GM18526 (cell line): ENCODE measurements around the gene EN1.

Source experiments
- POLR2A ChIP-seq: IDR thresholded peaks from 3 replicates; pipeline ENCODE4 v1.6.1; 2011; ENCODE audit not compliant: insufficient read length; ENCODE audit errors: extremely low read depth

The EN1 gene

GRCh38 chr2:118841450-118841827 is 6.0 kb downstream of the EN1 start:
- no peak for TF ChIP-seq POLR2A

DNA sequence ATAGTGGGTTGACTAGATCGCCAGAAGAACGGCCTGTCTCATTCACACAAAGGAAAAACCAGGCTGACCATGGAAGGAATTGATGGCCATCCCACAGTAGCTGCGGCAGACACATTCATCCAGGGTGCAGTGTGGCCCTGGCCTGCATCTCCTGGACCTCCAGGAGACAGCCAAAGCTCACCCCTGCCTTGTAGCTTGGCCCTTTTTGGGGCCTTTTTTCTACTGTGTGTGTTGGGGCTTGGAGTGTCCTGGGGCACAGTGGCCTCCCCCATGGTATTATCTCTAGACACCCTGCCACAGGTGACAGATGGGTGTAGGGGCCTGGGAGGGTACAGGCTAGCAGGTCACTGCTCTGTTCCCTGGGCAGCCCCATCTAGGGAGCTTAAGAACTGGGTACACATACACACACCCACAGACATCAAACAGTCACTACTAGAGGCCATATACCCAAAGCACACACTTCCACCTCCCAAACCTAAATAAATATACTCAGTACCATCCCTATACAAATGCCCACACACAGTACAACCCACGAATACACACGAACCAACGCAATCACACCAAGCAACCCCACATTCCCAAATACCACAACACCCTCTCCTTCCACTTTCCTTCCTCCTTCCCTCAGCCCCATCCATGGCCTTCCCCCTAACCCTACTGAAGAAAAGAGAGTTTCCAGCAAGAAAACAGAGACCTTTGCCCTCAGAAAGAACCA is 8.6 kb downstream of the EN1 start:
- no peak for TF ChIP-seq POLR2A

DNA sequence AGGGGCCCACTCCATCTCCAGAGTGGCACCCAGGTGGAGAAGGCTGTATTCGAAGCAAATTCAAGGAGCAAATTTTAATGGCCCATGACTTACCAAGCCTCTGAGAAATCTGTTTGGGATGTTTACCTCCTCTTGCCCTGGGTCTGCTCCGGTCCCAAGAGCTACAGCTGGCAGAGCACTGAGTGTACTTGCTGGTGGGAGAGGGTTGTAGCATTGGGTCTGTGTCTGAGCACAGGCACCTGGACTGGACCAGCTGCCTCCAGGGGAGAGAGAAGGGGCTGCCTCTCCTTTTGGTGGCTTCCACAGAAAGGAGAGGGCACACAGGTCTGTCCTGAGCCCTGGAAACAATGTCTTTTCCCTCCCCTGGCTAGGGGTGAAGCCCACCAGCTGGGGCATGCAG is 9.8 kb downstream of the EN1 start:
- no peak for TF ChIP-seq POLR2A

GRCh38 chr2:118837067-118837466 is 10.4 kb downstream of the EN1 start:
- no peak for TF ChIP-seq POLR2A

GRCh38 chr2:118836411-118836930 is 11.0 kb downstream of the EN1 start:
- no peak for TF ChIP-seq POLR2A

GRCh38 chr2:118835746-118836410 is 11.6 kb downstream of the EN1 start:
- no peak for TF ChIP-seq POLR2A

- TF ChIP-seq POLR2A: no peak
Observed at GRCh38 chr2:118834901-118835745, 12.3 kb downstream of the EN1 start.

GRCh38 chr2:118834440-118834810 is 13.0 kb downstream of the EN1 start:
- TF ChIP-seq POLR2A: no peak

DNA sequence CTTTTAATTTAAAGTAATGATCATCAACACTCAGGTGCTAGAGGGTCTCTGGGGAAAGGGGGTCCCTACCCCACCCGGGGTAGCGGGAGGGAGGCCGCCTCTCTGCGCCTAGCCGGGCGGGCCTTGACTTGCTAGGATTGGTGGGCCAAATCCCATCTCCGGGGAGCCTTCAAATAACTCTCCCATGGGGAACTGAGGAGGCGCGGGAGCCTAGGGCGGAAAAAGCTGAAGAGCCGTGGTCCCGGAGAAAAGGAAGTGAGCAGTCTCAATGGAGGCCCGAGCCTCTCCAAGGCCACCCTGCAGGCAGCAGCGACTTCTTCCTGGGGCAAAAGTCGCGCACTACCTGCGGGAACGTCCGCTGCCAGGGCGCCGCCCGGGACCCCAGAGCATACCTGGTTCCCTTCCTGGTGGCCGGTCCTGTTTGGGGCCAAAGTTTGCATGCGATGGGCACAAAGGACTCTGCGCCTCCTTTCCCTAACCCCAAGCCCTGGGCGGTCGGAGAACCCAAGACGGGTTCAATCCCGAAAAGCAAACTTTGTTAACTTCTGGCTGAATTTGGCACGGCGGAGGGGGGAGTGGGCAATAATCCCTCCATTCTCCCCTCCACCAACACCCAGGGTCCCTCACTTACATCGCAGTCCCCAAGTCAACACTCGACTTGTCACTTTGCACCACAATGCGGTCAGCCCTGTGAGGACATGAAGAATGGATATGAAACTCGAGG is 13.6 kb downstream of the EN1 start:
- no peak for TF ChIP-seq POLR2A

DNA sequence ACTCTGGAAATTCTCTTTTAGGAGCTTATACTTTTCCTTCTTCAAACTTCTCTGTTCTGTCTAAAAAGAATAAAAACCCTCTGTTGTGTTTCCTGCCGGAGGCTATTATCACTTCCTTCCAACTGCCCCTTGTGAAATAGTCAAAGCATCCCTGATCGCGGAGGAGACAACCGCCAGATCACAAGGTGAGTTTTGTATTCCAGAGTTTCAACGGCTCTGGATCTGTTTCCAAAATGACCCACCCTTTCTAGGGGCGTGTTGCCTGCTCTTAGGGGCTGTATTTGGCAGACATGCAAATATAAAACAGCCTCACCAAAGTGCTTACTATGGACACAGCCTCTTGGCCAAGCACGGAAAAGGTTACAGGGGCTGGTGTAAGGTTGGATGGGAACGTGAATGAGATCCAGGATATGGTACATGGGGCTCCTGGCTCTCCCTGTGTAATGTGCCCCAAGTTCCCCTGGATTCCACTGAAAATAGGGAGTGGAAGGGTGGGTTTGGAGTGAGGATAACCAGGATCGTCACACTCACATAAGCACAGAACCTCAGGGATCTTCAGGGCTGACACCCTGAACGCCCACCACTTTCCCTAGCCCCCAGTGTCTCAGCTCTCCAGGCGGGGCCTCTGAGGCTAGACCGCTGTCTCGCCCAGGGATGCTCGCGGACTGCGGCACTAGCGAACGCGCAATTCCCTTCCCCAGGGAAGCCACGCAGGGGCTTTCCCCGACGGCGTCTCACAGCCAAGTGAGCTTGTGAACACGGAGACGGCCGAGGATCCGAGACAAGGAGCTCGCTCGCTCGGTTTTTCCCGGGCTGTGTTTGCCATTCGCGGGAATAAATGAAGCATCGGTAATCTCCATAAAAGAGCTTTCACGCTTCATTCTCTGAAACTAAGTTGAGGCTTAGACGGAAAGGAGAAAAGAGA is 14.4 kb downstream of the EN1 start:
- no peak for TF ChIP-seq POLR2A

DNA sequence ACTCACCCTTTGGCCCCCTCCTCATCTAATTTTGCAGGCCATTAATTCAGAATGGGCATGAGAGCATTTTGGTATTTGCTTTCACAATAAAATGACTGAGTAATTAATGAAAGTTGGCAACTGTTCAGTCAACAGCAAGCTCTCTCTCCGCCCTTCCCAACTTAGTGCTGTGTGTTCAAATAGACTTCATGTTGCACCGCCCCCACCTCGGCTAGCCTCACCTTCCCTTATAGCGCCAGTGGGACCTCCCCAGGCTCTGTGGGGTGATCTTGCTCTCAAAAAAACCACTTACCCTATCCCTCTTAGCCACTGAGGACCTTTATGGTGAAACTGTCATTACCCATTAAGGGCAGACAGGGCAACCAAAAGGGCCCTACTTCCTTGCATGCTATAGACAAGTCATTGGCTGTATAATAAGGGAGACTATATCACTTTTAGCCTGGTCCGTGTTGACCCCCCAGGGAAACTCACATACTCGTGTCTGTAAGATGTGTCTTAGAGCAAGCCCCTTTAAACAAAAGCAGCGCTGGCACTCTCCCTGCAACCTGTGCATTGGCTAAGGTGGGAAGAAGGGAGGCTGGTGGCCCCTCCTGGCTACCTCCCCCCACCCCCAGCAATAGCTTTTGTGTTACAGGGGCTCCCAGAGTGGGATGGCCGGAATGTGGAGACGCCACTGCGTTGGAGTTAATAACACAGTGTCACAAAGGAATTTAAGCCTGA is 15.2 kb downstream of the EN1 start:
- no peak for TF ChIP-seq POLR2A

- no peak for TF ChIP-seq POLR2A
Observed at GRCh38 chr2:118830881-118831280, 16.6 kb downstream of the EN1 start.

DNA sequence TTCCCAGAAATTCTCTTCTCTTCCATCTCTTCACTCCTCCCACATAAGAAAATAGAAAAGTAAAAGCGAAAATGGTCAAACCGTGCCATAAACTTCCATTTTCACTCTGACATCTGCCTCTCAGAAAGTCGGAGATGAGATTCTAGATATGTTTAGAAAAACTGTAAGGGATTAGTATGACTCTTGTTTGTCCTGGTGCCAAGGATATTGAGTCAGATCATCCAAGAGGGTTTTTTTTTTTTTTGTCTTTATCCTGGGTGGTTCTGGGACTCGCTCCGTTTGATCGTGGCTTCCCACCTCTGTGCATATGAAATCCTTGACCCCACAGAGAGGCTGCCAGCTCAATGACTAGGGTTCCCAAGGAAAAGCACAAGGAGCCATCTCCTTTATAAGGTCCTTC is 17.3 kb downstream of the EN1 start:
- TF ChIP-seq POLR2A: no peak
